GM19043 (cell line): ENCODE measurements around the gene MYO5B.

Source experiments
- ATAC-seq: cut with Tn5 transposase; IDR thresholded peaks from one replicate; pipeline ENCODE4 v1.9.1; 2021; ENCODE audit warnings: low read depth; ENCODE audit not compliant: unreplicated experiment

Gene MYO5B

DNA sequence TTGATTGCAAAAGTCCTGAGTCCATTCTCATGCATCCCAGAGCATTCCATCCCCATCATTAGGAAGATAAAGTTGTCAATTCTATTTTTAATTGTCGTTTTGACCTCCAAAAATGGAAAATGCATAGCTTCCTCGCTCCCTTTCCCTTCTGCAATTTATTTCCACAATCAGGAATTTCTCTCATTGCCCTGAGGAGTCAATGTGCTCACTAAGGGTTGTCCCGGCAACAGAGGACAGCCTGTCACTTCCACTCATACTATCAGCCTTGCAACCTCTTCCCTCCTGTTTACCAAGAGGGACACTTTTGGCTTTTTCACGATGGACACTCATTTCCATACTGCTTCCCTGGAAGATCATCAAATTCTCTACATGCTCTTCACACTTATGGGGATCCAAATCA lies 164.8 kb downstream of the MYO5B start:
- ATAC-seq = no peak

- ATAC-seq = no peak
These were observed 167.0 kb downstream of the MYO5B start for GRCh38 chr18:50027996-50028395.

- ATAC-seq = no peak
These were observed 170.5 kb downstream of the MYO5B start for GRCh38 chr18:50024466-50024865.

DNA sequence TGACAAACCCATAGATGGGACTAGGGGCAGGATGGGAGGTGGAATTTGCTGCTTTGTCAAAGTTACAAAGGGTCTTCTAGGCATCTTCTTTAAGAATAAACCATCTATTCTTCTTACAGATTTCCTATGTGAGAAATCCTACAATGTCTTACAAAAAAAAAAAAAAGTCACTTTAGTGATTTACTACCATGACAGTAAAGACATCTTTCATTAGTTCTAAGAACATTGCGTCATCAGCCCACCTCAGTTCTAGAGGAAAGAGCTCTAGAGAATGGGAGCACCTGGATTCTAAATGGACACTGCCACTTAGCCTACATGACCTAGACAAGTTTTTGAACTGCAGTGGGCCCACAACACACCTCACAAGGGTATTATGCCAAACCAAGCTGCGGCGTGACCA lies 172.0 kb downstream of the MYO5B start:
- no peak for ATAC-seq

DNA sequence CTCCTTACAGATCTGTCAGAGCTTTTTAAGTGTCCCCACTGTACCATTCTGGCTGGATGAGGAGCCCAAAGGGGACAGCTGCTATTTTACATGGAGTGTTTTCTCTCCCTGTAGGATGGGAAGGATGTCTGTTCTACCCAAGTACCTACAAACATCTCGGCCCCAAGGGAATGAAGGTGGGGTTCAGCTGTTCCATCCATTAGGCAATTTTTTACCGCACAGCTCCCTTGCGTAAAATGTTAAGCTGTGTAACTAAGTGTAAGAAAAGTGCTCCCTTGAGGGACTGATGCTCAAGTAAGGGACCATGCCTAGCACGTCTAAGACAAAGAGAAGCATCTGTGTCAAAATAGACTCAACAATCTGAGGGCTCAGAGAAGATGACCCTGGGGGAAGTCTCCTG lies 180.3 kb downstream of the MYO5B start:
- ATAC-seq = no peak

GRCh38 chr18:50013363-50014138 lies 181.4 kb downstream of the MYO5B start:
- ATAC-seq = no peak

DNA sequence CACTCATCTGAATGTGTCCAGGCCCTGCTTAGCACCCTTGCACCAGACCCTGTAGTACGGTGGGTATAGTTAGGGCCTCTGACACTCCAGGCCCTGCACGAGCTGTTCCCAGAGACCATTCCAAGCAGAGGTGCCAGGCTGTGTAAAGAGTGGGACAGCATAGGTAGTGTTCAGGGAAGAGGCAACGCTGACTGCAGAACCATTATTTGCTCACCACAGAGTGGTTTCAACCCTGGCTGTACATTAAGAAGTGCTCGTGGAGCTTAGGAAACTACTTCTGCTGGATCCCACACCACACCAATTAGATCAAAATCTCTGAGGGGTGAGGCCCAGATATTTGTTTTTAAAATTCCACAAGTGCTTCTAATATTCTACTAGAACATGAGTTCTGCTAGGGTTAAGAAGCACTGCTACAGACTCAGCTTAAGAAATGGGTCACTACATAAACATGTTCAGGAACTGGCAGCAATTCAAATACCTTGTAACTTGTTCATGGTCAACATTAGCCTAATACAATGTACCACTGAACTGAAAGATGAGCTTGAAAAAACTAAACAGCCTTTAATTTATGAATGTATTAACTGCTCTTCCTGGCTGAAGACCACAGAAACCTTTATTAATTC lies 183.0 kb downstream of the MYO5B start:
- ATAC-seq = no peak

DNA sequence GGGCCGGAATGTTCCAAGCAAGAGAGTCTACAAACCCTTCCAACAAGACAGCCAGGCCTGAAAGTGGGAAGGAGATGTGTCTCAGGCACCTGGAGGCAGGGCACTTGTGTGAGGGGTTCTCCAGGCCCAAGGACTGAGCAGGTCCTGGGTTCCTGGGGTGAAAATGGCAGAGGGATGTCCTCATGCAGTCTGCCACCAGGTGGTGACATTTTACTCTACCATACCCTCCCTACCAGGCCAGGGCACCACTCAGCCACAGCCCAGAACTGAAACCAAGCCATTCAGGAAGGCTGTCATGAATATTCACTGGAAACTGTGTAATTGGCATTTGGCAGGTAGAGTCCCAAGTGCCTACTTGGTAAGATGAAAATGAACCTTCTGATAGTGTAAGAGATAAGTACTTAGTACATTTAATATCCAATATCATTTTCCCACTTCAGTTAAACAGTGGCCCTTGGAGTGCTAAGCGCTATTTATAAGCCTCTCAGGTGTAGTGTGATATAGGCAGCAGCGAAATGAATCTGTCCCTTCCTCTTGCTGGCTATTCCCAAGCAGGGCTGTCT lies 185.1 kb downstream of the MYO5B start:
- no peak for ATAC-seq

DNA sequence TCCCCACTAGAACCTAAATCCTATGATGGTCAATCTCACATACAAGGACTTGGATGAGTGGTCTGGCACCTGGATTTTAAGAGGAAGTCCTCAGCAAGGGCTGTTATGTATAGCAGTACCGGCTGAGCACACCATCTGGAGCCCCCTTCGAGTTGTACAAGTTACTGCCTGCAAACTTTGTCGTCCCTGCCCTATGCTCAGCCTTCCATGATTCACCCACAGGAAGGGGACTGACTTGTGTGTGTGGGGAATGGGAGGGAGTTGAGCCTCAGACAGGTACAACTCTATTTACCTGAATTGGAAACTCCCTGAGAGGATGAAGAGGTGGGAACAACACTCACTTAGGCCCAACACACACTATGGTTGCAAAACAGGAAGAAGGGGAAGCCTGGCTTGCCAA lies 186.6 kb downstream of the MYO5B start:
- no peak for ATAC-seq

DNA sequence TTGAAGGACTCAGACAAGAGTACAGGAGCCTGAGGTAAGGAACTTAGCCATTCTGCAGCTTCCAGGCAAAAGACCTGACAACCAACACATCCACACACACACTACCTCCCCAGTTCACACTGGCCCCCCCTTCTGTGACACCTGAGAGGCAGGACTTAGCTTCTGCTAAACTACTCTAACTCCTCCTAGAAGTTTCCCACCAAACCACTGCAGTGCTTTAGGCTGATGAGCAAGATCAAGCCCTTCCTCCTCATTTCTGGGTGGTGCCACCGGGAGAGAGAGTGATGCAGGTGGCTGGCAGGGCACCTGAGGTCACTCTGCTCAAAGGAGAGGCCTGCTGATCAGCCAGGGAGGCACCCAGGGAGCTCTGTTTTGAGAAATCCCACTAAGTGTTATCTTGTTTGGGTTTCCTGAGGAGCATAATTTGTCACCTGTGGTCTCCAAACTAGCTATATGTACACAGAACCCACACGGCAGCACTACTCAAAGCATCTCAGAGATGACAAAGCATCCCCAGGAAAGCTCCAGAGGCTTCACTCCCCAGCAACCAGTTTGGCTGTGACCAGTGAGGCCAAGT lies 188.4 kb downstream of the MYO5B start:
- no peak for ATAC-seq

GRCh38 chr18:50004013-50004412 lies 190.9 kb downstream of the MYO5B start:
- ATAC-seq = no peak

GRCh38 chr18:50002781-50003180 lies 192.2 kb downstream of the MYO5B start:
- no peak for ATAC-seq

DNA sequence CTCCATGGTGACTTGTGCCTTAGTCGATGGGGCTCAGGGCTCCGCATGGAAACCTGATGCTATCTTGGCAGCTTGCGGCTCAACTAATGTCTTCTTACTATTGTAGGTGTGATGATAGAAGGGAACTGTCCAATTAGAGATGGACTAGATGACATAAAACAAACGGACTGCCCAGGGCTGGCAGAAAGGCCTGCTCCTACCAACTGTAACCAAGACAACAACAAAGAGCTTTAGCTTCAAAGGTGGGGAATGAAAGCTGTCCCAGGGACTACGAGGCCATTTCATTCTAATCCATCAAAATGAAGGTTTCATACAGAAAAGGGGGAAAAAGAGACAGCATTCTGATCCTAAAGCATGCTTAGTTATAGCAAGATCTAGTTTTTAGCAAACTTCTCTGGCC lies 194.7 kb downstream of the MYO5B start:
- ATAC-seq = no peak

DNA sequence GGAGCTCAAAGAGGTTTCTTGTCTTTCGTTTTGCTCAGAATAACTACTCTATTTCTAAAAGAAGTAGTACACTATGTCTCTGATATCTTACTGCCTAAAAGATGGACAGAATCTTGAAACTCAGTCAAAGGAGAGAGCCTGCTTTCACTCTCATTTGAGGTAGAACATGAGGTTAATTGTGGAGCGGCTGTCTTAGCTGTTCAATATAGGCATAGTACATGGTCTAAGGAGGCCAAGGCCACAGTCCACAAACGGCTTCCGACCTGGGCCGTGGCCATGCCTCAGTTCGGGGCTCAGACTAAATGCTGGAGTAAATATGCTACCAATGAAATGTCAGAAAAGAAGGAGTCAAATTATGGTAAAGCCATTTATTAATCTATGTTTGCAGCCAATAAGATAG lies 195.8 kb downstream of the MYO5B start:
- ATAC-seq = no peak

DNA sequence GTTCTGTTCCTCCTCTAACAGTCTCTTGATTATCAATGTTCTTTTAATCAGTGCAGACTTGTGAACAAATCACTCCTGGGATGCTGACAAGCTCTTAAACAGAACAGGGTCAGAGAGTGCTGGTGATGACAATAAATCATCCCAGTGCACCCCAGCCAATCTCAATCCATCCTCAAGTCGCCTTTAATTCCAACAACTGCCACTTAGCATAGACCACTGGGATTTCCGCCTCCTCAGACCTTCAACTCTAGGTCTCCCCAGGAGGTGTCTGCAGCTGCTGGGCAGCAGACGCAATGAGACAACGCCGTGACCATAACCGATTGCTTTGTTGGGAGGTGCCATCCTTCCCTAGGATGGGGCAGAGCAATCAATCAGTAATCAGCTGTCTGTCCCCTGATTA lies 197.4 kb downstream of the MYO5B start:
- ATAC-seq = no peak

DNA sequence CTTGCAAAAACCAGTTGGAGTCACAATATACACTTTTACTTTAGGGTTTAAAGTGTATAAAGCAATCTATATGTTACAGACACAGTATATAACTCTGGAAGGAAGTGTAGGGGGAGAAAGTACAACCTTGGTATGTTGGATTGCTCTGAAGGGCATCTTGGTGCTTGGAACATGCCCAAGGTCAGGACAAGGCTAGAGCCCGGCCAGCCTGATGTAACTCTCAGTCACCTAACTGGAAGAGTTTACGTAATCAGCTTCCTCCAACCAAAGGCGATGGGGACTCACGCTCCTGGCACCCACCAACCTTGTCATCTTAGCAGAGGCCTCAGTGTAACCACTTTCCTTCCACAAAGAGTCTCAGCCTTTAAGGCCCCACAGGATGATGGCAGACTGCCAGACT lies 200.5 kb downstream of the MYO5B start:
- no peak for ATAC-seq

DNA sequence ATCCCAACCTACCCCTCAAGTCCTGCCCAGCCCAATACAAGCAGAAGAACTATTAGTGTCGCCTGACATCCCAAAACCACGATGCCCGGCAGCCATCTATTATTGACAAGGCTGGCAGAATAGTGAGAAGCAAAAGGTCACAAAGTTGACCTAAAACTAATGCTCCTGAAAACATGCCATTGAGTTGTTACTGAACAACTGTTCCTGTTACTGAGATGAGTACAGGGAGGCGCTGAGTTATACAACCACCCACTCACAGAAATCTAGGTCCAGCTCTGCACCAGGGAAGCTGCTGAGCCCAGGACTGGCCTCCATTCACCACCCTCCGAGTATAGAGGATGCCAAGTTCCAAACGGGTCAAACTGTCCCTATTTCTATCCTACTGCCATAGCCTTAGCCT lies 201.6 kb downstream of the MYO5B start:
- ATAC-seq = no peak

GRCh38 chr18:49988733-49989132 lies 206.2 kb downstream of the MYO5B start:
- no peak for ATAC-seq

- no peak for ATAC-seq
These were observed 206.8 kb downstream of the MYO5B start for GRCh38 chr18:49988101-49988500.

GRCh38 chr18:49985236-49985635 lies 209.7 kb downstream of the MYO5B start:
- ATAC-seq = no peak

DNA sequence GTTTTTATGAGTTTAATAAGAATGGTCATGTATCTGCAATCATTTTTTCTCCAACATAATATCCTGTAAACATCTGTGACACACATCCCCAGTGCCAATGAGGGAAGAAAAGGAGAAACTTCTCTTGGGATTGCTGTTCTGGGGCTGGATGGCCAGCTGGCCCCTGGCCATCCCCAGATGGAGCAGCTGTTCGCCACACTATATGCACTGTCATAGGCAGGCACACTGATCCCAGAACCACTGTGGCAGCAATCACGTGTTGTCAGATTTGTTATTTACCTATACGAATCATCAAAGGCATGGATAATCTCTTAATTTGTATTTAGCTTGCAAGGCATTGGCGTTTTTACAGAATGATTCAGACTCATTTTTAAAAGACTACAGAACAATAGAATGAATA lies 214.1 kb downstream of the MYO5B start:
- no peak for ATAC-seq
